Stomach (tissue), 9 donors: Measurements from ENCODE around the gene WDR20. TPM values are rescaled to one million over a fixed set of nuclear protein-coding genes. Genes with fewer than 3 reads are reported as not detected.

ENCODE experiments used
- DNase-seq, 2 donors: peaks; one replicate each; pipeline versions ENCODE4 v3.0.0 to v3.0.0-alpha.2; 2013 to 2019
- H3K27ac ChIP-seq, 5 donors: fragments of 200-600 bp in 4 of 5; sonication (generic) in 4 of 5; one replicate each; pipeline ENCODE4 v1.5.1; 2013 to 2019; ENCODE audit warnings: mild to moderate bottlenecking in 1 of 5, moderate library complexity in 1 of 5
- H3K27me3 ChIP-seq, 3 donors: fragments of 200-600 bp; sonication (generic); one replicate each; pipeline ENCODE4 v1.5.1; 2017 to 2019; ENCODE audit warnings: mixed run types in 1 of 3
- H3K36me3 ChIP-seq, 4 donors: fragments of 200-600 bp; sonication (generic); 1 replicate in 3 of 4; 2 replicates in 1 of 4; pipeline ENCODE4 v1.5.1; 2016 to 2019
- H3K4me1 ChIP-seq, 4 donors: fragments of 200-600 bp; sonication (generic); one replicate each; pipeline ENCODE4 v1.5.1; 2016 to 2019
- H3K4me3 ChIP-seq, 4 donors: fragments of 200-600 bp; sonication (generic) in 3 of 4; one replicate each; pipeline ENCODE4 v1.5.1; 2016 to 2019; ENCODE audit warnings: mild to moderate bottlenecking in 1 of 4
- H3K9me3 ChIP-seq, 4 donors: fragments of 200-600 bp; sonication (generic); one replicate each; pipeline ENCODE4 v1.5.1; 2016 to 2019
- EP300 ChIP-seq: sonication (generic); formaldehyde crosslinking; IDR thresholded peaks from one replicate; pipeline ENCODE4 v1.6.1; 2017; ENCODE audit warnings: antibody characterized with exemption
- POLR2A ChIP-seq, 4 donors: fragments of 450-650 bp; IDR thresholded peaks; one replicate each; pipeline ENCODE4 v1.6.1; 2016; ENCODE audit warnings: antibody characterized with exemption in 4 of 4, control low read depth in 2 of 4, mild to moderate bottlenecking in 1 of 4, moderate library complexity in 1 of 4
- POLR2AphosphoS5 ChIP-seq, 3 donors: sonication (generic); formaldehyde crosslinking; IDR thresholded peaks; one replicate each; pipeline ENCODE4 v1.6.1; 2016; ENCODE audit warnings: antibody characterized with exemption in 3 of 3
- WGBS, 5 donors: extraction: QIAGEN DNeasy Blood & Tissue Kit in 3 of 5; methylation state at CpG; one replicate each; pipeline versions ENCODE4 v1.1.5 to v1.1.7; 2013 to 2018; 5-methylcytosine and 5-hydroxymethylcytosine counted together
- intact Hi-C: fragments of 100-400 bp; cut with DNase I; formaldehyde crosslinking; loops from one replicate; pipeline ENCODE4 v1.15.1; 2023; ENCODE audit warnings: low total_unique reads
- polyA plus RNA-seq, 3 donors: library from polyadenylated mRNA; stranded (reverse); fragments of 200-250 nt; gene quantifications; one replicate each; pipeline ENCODE4 v1.2.3, GENCODE V29; 2013
- total RNA-seq, 5 donors: library from RNA; depleted of rRNA; stranded (reverse); fragments of >200 nt; gene quantifications; one replicate each; pipeline versions ENCODE4 v1.1.0 to v1.2.3, GENCODE V29; 2014 to 2016
- TF ChIP-seq, protein P1 (sequence below), 7 experiments: fragments of 450-650 bp in 4 of 7; fragments of 200-600 bp in 3 of 7; sonication (generic) in 3 of 7; IDR thresholded peaks; one replicate each; pipeline ENCODE4 v1.5.1; 2016 to 2019; ENCODE audit warnings: antibody characterized with exemption in 7 of 7, control low read depth in 2 of 7, mild to moderate bottlenecking in 1 of 7
- donor health status: healthy with polysubstance abuse.
- donor health status: Bipolar disorder and iron deficiency.
- donor health status: healthy.

WDR20 gene
- total and polyA plus RNA-seq, 8 donors, result 8.2 to 44.2 (median 14.5) TPM

DNA sequence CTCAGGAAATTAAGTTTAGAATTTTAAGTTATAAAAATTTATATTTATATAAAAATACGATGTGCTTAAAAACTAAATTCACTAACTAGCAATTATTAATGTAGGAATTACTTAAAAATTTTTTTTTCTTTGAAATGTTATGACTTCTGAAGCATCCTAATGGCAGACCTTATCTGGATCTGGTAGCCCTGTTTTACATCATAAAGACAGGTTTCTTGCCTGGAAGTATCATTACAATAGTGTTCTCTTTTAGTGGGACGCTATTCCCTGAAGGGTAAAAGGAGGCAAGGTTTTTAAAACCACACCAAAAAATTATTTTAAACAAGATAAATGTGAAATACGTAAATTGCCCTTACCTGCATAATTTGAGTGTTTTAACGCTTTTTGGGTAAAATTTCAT is 2.1 kb downstream of the WDR20 start:
- no peak for TF ChIP-seq POLR2AphosphoS5 (IDR thresholded peaks at IDR 0.05)
- intact Hi-C loops, result no loop called here
- no peak overlapping the region for H3K4me3 ChIP-seq
- no peaks in the 10 kb centered on the region for H3K27me3 ChIP-seq
- no peak overlapping the region for H3K27ac ChIP-seq
- H3K36me3 ChIP-seq, result peaks cover 0 to 17% (median 6%) of the 10 kb centered on the region in 4 donors
- H3K9me3 ChIP-seq, result no peaks in the 10 kb centered on the region
- DNase-seq, result no peak
- H3K4me1 ChIP-seq, result peaks cover 17 to 49% (median 34%) of the 10 kb centered on the region in 4 donors
- 87 to 94% (median 88%) methylated on average over 4 of the region's 4 CpGs for WGBS, 5 donors

GRCh38 chr14:102144914-102145313 is 5.2 kb downstream of the WDR20 start:
- TF ChIP-seq, protein P1, sequence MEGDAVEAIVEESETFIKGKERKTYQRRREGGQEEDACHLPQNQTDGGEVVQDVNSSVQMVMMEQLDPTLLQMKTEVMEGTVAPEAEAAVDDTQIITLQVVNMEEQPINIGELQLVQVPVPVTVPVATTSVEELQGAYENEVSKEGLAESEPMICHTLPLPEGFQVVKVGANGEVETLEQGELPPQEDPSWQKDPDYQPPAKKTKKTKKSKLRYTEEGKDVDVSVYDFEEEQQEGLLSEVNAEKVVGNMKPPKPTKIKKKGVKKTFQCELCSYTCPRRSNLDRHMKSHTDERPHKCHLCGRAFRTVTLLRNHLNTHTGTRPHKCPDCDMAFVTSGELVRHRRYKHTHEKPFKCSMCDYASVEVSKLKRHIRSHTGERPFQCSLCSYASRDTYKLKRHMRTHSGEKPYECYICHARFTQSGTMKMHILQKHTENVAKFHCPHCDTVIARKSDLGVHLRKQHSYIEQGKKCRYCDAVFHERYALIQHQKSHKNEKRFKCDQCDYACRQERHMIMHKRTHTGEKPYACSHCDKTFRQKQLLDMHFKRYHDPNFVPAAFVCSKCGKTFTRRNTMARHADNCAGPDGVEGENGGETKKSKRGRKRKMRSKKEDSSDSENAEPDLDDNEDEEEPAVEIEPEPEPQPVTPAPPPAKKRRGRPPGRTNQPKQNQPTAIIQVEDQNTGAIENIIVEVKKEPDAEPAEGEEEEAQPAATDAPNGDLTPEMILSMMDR (IDR thresholded peaks at IDR 0.05), result no peak
- TF ChIP-seq POLR2AphosphoS5 (IDR thresholded peaks at IDR 0.05), result no peak
- intact Hi-C loops, result no loop called here
- Histone ChIP-seq H3K4me1 (peaks cover 13 to 58% (median 30%) of the 10 kb centered on the region in 4 donors), H3K9me3 (no peaks in the 10 kb centered on the region), H3K27ac (no peak overlapping the region), H3K36me3 (peaks cover 0 to 17% (median 7%) of the 10 kb centered on the region in 4 donors), H3K4me3 (no peak overlapping the region), H3K27me3 (no peaks in the 10 kb centered on the region)
- no peak for DNase-seq

GRCh38 chr14:102145395-102145794 is 5.7 kb downstream of the WDR20 start:
- no peaks in the 10 kb centered on the region for H3K9me3 ChIP-seq
- intact Hi-C loops, result no loop called here
- H3K4me1 ChIP-seq, result peaks cover 11 to 59% (median 32%) of the 10 kb centered on the region in 4 donors
- TF ChIP-seq POLR2A (IDR thresholded peaks at IDR 0.05), result no peak
- TF ChIP-seq EP300, result no peak
- TF ChIP-seq POLR2AphosphoS5 (IDR thresholded peaks at IDR 0.05), result no peak
- H3K27me3 ChIP-seq, result no peaks in the 10 kb centered on the region
- H3K27ac ChIP-seq, result no peak overlapping the region
- no peak overlapping the region for H3K4me3 ChIP-seq
- 92 to 96% (median 94%) methylated on average over 6 of the region's 6 CpGs for WGBS, 5 donors
- peaks cover 0 to 17% (median 7%) of the 10 kb centered on the region in 4 donors for H3K36me3 ChIP-seq
- DNase-seq, result no peak

GRCh38 chr14:102146423-102146822 is 6.7 kb downstream of the WDR20 start:
- 82 to 93% (median 86%) methylated on average over 2 of the region's 2 CpGs for WGBS, 5 donors
- H3K27ac ChIP-seq, result no peak overlapping the region
- no peaks in the 10 kb centered on the region for H3K27me3 ChIP-seq
- intact Hi-C loops, result no loop called here
- peaks cover 0 to 18% (median 7%) of the 10 kb centered on the region in 4 donors for H3K36me3 ChIP-seq
- peaks cover under 1 to 54% (median 26%) of the 10 kb centered on the region in 4 donors for H3K4me1 ChIP-seq
- no peak for DNase-seq
- no peak overlapping the region for H3K4me3 ChIP-seq
- H3K9me3 ChIP-seq, result no peaks in the 10 kb centered on the region
- TF ChIP-seq, protein P1 (IDR thresholded peaks at IDR 0.05), result no peak
- no peak for TF ChIP-seq POLR2AphosphoS5 (IDR thresholded peaks at IDR 0.05)
- no peak for TF ChIP-seq EP300
- no peak for TF ChIP-seq POLR2A (IDR thresholded peaks at IDR 0.05)

DNA sequence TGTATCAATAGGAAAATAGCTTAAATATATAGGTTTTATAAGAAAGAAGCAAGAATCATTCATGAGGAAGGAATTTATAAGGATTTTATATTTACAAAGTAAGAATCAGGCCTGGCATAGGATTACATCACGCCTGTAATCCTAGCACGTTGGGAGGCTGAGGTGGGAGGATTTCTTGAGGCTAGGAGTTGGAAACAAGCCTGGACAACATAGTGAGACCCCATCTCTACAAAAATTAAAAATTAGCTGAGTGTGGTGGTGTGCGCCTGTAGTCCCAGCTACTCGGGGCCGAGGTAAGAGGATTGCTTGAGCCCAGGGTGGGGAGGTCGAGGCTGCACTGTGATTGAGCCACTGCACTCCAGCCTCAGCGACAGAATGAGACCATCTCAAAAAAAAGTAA is 10.4 kb downstream of the WDR20 start:
- Histone ChIP-seq H3K36me3 (peaks cover 0 to 22% (median 14%) of the 10 kb centered on the region in 4 donors), H3K27me3 (no peaks in the 10 kb centered on the region), H3K9me3 (no peaks in the 10 kb centered on the region), H3K27ac (no peak overlapping the region), H3K4me3 (no peak overlapping the region), H3K4me1 (peaks cover 9 to 58% (median 25%) of the 10 kb centered on the region in 4 donors)
- TF ChIP-seq EP300 (no peak), POLR2AphosphoS5 (IDR thresholded peaks at IDR 0.05) (no peak), POLR2A (IDR thresholded peaks at IDR 0.05) (no peak)
- TF ChIP-seq, protein P1 (IDR thresholded peaks at IDR 0.05), result no peak
- WGBS, 5 donors, result 90 to 96% (median 94%) methylated on average over 7 of the region's 7 CpGs
- intact Hi-C loops, result no loop called here
- no peak for DNase-seq
